ENCODE results near the gene JAZF1.
"Not testable (repeated sequence)": the region's sequence is repeated elsewhere in the genome, so short reads cannot be mapped to it uniquely, and the experiment has no call there.

The JAZF1 gene

DNA sequence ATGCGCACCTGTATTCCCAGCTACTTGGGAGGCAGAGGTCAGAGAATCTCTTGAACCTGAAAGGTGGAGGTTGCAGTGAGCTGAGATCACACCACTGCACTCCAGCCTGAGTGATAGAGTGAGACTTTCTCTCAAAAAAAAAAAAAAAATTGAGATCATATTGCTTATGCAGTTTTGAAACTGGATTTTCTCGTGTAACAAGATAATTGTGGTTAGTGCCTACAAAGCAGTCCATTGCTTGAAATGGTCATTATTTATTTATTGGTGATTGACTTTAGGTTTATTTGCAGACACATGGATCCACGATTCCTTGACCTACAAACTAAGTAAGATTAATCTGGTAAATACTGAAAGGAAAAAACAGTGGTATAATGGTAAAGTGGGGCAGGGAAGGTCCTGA, 290.8 kb downstream of the JAZF1 start:
- Histone ChIP-seq H3K4me1 (no peaks in the 10 kb centered on the region), H3K36me3 (ENCODE audit: control insufficient read depth, insufficient read depth, low read length) (no peaks in the 10 kb centered on the region), H3K4me2 (ENCODE audit: low read length) (no peak overlapping the region), H3K9me3 (ENCODE audit: control insufficient read depth, low read length) (no peaks in the 10 kb centered on the region), H3K79me2 (no peaks in the 10 kb centered on the region), H3K27ac (no peak overlapping the region), H3K9ac (no peak overlapping the region), H2AFZ (no peak overlapping the region), H3K27me3 (ENCODE audit: control insufficient read depth, insufficient read depth, low read length) (no peaks in the 10 kb centered on the region), H3K4me3 (ENCODE audit: low read depth, low read length) (no peak overlapping the region)
- TF ChIP-seq, protein P1, sequence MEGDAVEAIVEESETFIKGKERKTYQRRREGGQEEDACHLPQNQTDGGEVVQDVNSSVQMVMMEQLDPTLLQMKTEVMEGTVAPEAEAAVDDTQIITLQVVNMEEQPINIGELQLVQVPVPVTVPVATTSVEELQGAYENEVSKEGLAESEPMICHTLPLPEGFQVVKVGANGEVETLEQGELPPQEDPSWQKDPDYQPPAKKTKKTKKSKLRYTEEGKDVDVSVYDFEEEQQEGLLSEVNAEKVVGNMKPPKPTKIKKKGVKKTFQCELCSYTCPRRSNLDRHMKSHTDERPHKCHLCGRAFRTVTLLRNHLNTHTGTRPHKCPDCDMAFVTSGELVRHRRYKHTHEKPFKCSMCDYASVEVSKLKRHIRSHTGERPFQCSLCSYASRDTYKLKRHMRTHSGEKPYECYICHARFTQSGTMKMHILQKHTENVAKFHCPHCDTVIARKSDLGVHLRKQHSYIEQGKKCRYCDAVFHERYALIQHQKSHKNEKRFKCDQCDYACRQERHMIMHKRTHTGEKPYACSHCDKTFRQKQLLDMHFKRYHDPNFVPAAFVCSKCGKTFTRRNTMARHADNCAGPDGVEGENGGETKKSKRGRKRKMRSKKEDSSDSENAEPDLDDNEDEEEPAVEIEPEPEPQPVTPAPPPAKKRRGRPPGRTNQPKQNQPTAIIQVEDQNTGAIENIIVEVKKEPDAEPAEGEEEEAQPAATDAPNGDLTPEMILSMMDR (IDR thresholded peaks at IDR 0.05) = no peak

DNA sequence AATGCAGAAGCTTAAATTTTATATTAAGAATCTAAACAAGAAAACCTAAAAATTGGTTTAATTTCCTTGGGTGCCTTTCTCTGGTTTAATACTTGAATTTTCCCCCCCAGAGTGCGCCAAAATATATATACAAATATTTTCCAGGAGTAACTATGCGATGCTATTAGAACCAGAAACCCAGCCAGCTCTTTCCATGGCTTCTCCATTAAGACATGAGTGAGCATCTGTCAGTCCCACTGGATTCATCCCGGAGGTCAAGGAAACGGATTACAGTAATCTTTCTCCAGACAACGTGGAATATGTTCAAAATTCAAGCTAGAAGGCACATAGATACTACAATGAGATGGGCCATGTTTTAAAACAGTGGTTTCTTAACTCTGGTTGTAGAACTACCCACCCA, 291.9 kb downstream of the JAZF1 start:
- Histone ChIP-seq H3K36me3 (ENCODE audit: control insufficient read depth, insufficient read depth, low read length) (no peaks in the 10 kb centered on the region), H3K79me2 (no peaks in the 10 kb centered on the region), H3K4me1 (no peaks in the 10 kb centered on the region), H3K27me3 (ENCODE audit: control insufficient read depth, insufficient read depth, low read length) (no peaks in the 10 kb centered on the region), H3K9me3 (ENCODE audit: control insufficient read depth, low read length) (no peaks in the 10 kb centered on the region), H3K4me2 (ENCODE audit: low read length) (no peak overlapping the region), H3K9ac (no peak overlapping the region), H3K4me3 (ENCODE audit: low read depth, low read length) (no peak overlapping the region), H3K27ac (no peak overlapping the region), H2AFZ (no peak overlapping the region)
- TF ChIP-seq, protein P1 (IDR thresholded peaks at IDR 0.05) = no peak

DNA sequence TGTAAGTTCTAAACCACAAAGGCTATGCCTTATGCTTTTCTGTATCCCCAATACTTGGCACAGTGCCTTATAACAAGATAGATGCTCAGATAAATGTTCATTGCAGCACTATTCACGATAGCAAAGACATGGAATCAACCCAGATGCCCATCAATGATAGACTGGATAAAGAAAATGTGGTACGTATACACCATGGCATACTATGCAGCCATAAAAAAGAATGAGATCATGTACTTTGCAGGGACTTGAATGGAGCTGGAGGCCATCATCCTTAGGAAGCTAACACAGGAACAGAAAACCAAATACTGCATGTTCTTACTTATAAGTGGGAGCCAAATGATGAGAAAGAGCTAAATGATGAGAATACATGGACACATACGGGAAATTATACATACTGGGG, 293.9 kb downstream of the JAZF1 start:
- not testable (repeated sequence) for H3K27ac ChIP-seq; H3K4me3 ChIP-seq (ENCODE audit: low read depth, low read length); H3K79me2 ChIP-seq; H3K27me3 ChIP-seq (ENCODE audit: control insufficient read depth, insufficient read depth, low read length); H3K4me1 ChIP-seq; H3K9ac ChIP-seq; H2AFZ ChIP-seq; H3K36me3 ChIP-seq (ENCODE audit: control insufficient read depth, insufficient read depth, low read length); H3K9me3 ChIP-seq (ENCODE audit: control insufficient read depth, low read length); H3K4me2 ChIP-seq (ENCODE audit: low read length)

DNA sequence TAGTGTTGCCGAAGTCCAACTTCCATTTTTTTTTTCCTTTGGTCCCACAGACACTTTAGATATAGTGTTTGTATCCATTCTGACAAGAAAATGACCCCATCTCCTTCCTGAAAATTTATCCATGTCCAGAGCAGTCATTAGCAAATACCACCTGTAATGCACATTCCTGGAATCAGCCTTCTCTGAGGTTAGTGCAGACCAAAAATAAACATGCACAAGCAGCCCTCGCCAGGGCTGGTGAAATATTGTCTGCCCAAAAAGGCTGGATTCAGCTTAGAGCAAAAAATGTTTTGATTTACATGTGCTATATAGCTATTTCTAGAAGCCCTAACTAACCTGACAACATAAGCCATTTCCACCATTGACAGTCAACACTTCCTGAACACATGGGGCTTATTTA, 294.9 kb downstream of the JAZF1 start:
- no peak overlapping the region for H3K9ac ChIP-seq
- H3K27me3 ChIP-seq (ENCODE audit: control insufficient read depth, insufficient read depth, low read length) = no peaks in the 10 kb centered on the region
- H3K36me3 ChIP-seq (ENCODE audit: control insufficient read depth, insufficient read depth, low read length) = no peaks in the 10 kb centered on the region
- no peak overlapping the region for H2AFZ ChIP-seq
- H3K4me1 ChIP-seq = no peaks in the 10 kb centered on the region
- no peak overlapping the region for H3K4me3 ChIP-seq (ENCODE audit: low read depth, low read length)
- H3K4me2 ChIP-seq (ENCODE audit: low read length) = no peak overlapping the region
- TF ChIP-seq, protein P1 (IDR thresholded peaks at IDR 0.05) = no peak
- no peaks in the 10 kb centered on the region for H3K9me3 ChIP-seq (ENCODE audit: control insufficient read depth, low read length)
- no peaks in the 10 kb centered on the region for H3K79me2 ChIP-seq
- H3K27ac ChIP-seq = no peak overlapping the region

DNA sequence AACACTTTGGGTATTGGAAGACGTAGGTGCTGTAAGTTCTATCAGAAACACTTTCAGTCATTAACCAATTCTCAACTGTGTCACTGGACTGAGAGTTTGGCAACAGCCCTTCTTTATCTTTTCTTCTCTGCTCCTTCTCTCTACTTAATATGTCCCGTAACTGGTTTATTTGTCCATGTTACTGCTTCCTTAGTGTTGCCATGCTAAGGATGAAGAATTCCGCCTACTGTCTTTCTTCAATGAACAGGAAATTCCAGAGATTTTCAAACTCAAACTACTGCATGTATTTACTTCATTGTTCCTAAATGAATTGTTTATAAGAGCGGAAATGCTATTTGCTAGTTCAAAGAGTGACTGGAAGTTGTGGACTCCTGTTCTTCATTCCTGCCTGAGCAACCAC, 296.9 kb downstream of the JAZF1 start:
- no peaks in the 10 kb centered on the region for H3K9me3 ChIP-seq (ENCODE audit: control insufficient read depth, low read length)
- no peaks in the 10 kb centered on the region for H3K79me2 ChIP-seq
- H3K27ac ChIP-seq = no peak overlapping the region
- H2AFZ ChIP-seq = no peak overlapping the region
- no peaks in the 10 kb centered on the region for H3K27me3 ChIP-seq (ENCODE audit: control insufficient read depth, insufficient read depth, low read length)
- H3K4me3 ChIP-seq (ENCODE audit: low read depth, low read length) = no peak overlapping the region
- TF ChIP-seq, protein P1 (IDR thresholded peaks at IDR 0.05) = no peak
- no peak overlapping the region for H3K9ac ChIP-seq
- no peak overlapping the region for H3K4me2 ChIP-seq (ENCODE audit: low read length)
- no peaks in the 10 kb centered on the region for H3K36me3 ChIP-seq (ENCODE audit: control insufficient read depth, insufficient read depth, low read length)
- H3K4me1 ChIP-seq = no peaks in the 10 kb centered on the region

All from parathyroid adenoma (tissue), 2 donors.